IMR-90 (cell line): ENCODE measurements around the gene NPEPPS.

ENCODE experiments used
- BHLHE40 ChIP-seq: fragments of 150-350 bp; IDR thresholded peaks from 2 replicates; pipeline ENCODE4 v1.6.1; 2016; ENCODE audit warnings: mild to moderate bottlenecking, low read depth, low read length
- CEBPB ChIP-seq: IDR thresholded peaks from 2 replicates; pipeline ENCODE4 v1.6.1; 2012; ENCODE audit warnings: low read depth, low read length, improper control_type of control experiment
- CHD1 ChIP-seq: IDR thresholded peaks from 2 replicates; pipeline ENCODE4 v1.6.1; 2012; ENCODE audit warnings: low read depth, low read length, improper control_type of control experiment
- FOS ChIP-seq: fragments of 150-350 bp; IDR thresholded peaks from 2 replicates; pipeline ENCODE4 v1.6.1; 2016; ENCODE audit warnings: low read depth, low read length
- MAFK ChIP-seq: IDR thresholded peaks from 2 replicates; pipeline ENCODE4 v1.6.1; 2012; ENCODE audit warnings: low read depth, low read length, improper control_type of control experiment
- POLR2A ChIP-seq: IDR thresholded peaks from 2 replicates; pipeline ENCODE4 v1.6.1; 2012; ENCODE audit warnings: mild to moderate bottlenecking, low read depth, low read length
- RAD21 ChIP-seq: IDR thresholded peaks from 2 replicates; pipeline ENCODE4 v1.6.1; 2012; ENCODE audit warnings: low read length, improper control_type of control experiment
- RCOR1 ChIP-seq: IDR thresholded peaks from 2 replicates; pipeline ENCODE4 v1.6.1; 2012; ENCODE audit warnings: mild to moderate bottlenecking, low read length, improper control_type of control experiment; ENCODE audit not compliant: insufficient replicate concordance
- RFX5 ChIP-seq: IDR thresholded peaks from 2 replicates; pipeline ENCODE4 v1.8.0; 2012; ENCODE audit warnings: low read depth, mild to moderate bottlenecking, low read length, moderate library complexity
- SMC3 ChIP-seq: fragments of 150-350 bp; IDR thresholded peaks from 2 replicates; pipeline ENCODE4 v1.6.1; 2016; ENCODE audit warnings: low read depth, mild to moderate bottlenecking, antibody characterized with exemption, low read length, moderate library complexity
- TF ChIP-seq, protein P1 (sequence below): conservative IDR thresholded peaks from 2 replicates; pipeline ENCODE4 v1.5.1; 2012; ENCODE audit warnings: mild to moderate bottlenecking, low read depth, low read length, improper control_type of control experiment
- TF ChIP-seq, protein P2 (sequence below): fragments of 150-350 bp; IDR thresholded peaks from 2 replicates; pipeline ENCODE4 v1.6.1; 2016; ENCODE audit warnings: low read depth, mild to moderate bottlenecking, low read length, moderate library complexity, borderline replicate concordance
- TF ChIP-seq, protein P3 (sequence below): fragments of 150-350 bp; IDR thresholded peaks from 2 replicates; pipeline ENCODE4 v1.6.1; 2017; ENCODE audit warnings: mild to moderate bottlenecking, antibody characterized with exemption, low read length, low read depth

DNA sequence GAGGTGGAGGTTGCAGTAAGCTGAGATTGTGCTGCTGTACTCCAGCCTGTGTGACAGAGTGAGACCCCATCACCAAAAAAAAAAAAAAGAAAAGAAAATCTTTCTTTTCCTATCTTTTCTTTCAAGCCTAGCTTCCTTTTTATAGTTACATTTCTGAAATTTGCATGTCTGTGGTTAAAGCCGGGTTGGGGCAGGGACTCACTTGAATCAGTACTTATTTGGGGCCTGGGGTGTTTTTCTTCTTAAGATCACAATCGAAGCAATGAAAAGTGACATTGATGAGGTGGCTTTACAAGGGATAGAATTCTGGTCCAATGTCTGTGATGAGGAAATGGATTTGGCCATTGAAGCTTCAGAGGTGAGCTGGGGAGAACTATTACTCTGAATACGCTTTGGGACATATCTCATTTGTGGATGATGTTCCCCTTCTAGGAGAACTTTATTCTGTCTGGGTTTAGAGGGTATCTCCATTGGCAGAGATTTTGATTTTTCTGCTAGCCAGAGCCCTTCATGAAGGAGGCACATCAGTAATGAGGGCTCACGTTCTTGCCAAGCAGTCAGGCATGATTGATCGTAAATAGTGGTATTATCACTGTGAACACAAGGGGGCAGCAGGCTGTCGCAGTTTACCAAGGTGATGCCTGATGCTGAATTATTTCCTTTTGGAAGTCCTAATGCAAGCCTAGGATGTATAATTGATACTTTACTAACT is 133.2 kb downstream of the NPEPPS start:
- TF ChIP-seq, protein P1, sequence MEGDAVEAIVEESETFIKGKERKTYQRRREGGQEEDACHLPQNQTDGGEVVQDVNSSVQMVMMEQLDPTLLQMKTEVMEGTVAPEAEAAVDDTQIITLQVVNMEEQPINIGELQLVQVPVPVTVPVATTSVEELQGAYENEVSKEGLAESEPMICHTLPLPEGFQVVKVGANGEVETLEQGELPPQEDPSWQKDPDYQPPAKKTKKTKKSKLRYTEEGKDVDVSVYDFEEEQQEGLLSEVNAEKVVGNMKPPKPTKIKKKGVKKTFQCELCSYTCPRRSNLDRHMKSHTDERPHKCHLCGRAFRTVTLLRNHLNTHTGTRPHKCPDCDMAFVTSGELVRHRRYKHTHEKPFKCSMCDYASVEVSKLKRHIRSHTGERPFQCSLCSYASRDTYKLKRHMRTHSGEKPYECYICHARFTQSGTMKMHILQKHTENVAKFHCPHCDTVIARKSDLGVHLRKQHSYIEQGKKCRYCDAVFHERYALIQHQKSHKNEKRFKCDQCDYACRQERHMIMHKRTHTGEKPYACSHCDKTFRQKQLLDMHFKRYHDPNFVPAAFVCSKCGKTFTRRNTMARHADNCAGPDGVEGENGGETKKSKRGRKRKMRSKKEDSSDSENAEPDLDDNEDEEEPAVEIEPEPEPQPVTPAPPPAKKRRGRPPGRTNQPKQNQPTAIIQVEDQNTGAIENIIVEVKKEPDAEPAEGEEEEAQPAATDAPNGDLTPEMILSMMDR = peak; percentile 68
- TF ChIP-seq SMC3 (peak; percentile 34; the same call in 1 of the 2 replicates), CHD1 (no peak), RAD21 (peak; percentile 58), CEBPB (no peak), MAFK (no peak), POLR2A (no peak), RCOR1 (no peak), RFX5 (no peak), FOS (no peak), BHLHE40 (no peak)
- TF ChIP-seq, protein P2, sequence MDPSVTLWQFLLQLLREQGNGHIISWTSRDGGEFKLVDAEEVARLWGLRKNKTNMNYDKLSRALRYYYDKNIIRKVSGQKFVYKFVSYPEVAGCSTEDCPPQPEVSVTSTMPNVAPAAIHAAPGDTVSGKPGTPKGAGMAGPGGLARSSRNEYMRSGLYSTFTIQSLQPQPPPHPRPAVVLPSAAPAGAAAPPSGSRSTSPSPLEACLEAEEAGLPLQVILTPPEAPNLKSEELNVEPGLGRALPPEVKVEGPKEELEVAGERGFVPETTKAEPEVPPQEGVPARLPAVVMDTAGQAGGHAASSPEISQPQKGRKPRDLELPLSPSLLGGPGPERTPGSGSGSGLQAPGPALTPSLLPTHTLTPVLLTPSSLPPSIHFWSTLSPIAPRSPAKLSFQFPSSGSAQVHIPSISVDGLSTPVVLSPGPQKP = no peak
- TF ChIP-seq, protein P3, sequence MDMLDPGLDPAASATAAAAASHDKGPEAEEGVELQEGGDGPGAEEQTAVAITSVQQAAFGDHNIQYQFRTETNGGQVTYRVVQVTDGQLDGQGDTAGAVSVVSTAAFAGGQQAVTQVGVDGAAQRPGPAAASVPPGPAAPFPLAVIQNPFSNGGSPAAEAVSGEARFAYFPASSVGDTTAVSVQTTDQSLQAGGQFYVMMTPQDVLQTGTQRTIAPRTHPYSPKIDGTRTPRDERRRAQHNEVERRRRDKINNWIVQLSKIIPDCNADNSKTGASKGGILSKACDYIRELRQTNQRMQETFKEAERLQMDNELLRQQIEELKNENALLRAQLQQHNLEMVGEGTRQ = no peak
